Neural cell (in vitro differentiated cells): ENCODE measurements around the gene FCHO2.

Experiments
- SMC3 ChIP-seq: fragments of 450-650 bp; conservative IDR thresholded peaks from 2 replicates; pipeline ENCODE4 v1.6.1; 2014; ENCODE audit warnings: antibody characterized with exemption, mild to moderate bottlenecking, moderate library complexity; ENCODE audit not compliant: poor library complexity
- TF ChIP-seq, protein P1 (sequence below): fragments of 450-650 bp; IDR thresholded peaks from 2 replicates; pipeline ENCODE4 v1.5.1; 2014; ENCODE audit warnings: antibody characterized with exemption, mild to moderate bottlenecking, moderate library complexity; ENCODE audit not compliant: poor library complexity, severe bottlenecking
- TF ChIP-seq, protein P2 (sequence below): IDR thresholded peaks from 2 replicates; pipeline ENCODE4 v1.6.1; 2012; ENCODE audit warnings: borderline replicate concordance

- no peak for TF ChIP-seq SMC3
- TF ChIP-seq, protein P1, sequence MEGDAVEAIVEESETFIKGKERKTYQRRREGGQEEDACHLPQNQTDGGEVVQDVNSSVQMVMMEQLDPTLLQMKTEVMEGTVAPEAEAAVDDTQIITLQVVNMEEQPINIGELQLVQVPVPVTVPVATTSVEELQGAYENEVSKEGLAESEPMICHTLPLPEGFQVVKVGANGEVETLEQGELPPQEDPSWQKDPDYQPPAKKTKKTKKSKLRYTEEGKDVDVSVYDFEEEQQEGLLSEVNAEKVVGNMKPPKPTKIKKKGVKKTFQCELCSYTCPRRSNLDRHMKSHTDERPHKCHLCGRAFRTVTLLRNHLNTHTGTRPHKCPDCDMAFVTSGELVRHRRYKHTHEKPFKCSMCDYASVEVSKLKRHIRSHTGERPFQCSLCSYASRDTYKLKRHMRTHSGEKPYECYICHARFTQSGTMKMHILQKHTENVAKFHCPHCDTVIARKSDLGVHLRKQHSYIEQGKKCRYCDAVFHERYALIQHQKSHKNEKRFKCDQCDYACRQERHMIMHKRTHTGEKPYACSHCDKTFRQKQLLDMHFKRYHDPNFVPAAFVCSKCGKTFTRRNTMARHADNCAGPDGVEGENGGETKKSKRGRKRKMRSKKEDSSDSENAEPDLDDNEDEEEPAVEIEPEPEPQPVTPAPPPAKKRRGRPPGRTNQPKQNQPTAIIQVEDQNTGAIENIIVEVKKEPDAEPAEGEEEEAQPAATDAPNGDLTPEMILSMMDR, result no peak
- TF ChIP-seq, protein P2, sequence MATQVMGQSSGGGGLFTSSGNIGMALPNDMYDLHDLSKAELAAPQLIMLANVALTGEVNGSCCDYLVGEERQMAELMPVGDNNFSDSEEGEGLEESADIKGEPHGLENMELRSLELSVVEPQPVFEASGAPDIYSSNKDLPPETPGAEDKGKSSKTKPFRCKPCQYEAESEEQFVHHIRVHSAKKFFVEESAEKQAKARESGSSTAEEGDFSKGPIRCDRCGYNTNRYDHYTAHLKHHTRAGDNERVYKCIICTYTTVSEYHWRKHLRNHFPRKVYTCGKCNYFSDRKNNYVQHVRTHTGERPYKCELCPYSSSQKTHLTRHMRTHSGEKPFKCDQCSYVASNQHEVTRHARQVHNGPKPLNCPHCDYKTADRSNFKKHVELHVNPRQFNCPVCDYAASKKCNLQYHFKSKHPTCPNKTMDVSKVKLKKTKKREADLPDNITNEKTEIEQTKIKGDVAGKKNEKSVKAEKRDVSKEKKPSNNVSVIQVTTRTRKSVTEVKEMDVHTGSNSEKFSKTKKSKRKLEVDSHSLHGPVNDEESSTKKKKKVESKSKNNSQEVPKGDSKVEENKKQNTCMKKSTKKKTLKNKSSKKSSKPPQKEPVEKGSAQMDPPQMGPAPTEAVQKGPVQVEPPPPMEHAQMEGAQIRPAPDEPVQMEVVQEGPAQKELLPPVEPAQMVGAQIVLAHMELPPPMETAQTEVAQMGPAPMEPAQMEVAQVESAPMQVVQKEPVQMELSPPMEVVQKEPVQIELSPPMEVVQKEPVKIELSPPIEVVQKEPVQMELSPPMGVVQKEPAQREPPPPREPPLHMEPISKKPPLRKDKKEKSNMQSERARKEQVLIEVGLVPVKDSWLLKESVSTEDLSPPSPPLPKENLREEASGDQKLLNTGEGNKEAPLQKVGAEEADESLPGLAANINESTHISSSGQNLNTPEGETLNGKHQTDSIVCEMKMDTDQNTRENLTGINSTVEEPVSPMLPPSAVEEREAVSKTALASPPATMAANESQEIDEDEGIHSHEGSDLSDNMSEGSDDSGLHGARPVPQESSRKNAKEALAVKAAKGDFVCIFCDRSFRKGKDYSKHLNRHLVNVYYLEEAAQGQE, result no peak
Measured at GRCh38 chr5:73119451-73120157, 163.8 kb downstream of the FCHO2 start.
